Neural cell (in vitro differentiated cells): ENCODE measurements around the gene KLHL15.

ENCODE experiments used
- EZH2 ChIP-seq: fragments of 200-600, 300-800 bp; shearing (Covaris generic), sonication (generic); IDR thresholded peaks from 2 replicates; pipeline ENCODE4 v1.6.1; 2014; ENCODE audit warnings: antibody characterized with exemption, low read length, borderline replicate concordance, mild to moderate bottlenecking; ENCODE audit not compliant: insufficient read depth, poor library complexity, severe bottlenecking
- MXI1 ChIP-seq: fragments of 450-650 bp; conservative IDR thresholded peaks from 2 replicates; pipeline ENCODE4 v1.6.1; 2014; ENCODE audit warnings: antibody characterized with exemption, mild to moderate bottlenecking; ENCODE audit not compliant: poor library complexity, severe bottlenecking
- RAD21 ChIP-seq: fragments of 450-650 bp; conservative IDR thresholded peaks from 2 replicates; pipeline ENCODE4 v1.6.1; 2014; ENCODE audit warnings: antibody characterized with exemption, mild to moderate bottlenecking, moderate library complexity
- TF ChIP-seq, protein P1 (sequence below): fragments of 450-650 bp; IDR thresholded peaks from 2 replicates; pipeline ENCODE4 v1.5.1; 2014; ENCODE audit warnings: antibody characterized with exemption, mild to moderate bottlenecking, moderate library complexity; ENCODE audit not compliant: poor library complexity, severe bottlenecking

DNA sequence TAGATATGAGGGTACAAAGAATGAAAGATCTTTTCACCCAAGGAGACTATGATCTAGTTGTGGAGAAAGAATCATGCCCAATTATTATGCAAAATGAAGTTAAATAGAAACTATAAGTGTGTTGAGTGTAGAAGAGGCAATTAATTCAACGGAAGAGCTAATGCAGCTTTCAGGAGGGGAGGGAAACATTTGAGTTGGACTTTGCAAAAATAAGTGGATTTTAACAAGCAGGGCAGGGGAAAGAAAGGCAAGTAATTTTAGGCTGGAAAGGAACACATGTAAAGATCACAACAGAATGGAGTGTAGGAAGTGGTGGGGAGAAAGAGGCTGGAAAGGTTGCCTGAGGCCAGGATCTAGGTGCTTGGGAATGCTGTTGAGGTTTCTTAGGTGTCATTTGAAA, 44.1 kb downstream of the KLHL15 start:
- TF ChIP-seq EZH2 = no peak
- TF ChIP-seq, protein P1, sequence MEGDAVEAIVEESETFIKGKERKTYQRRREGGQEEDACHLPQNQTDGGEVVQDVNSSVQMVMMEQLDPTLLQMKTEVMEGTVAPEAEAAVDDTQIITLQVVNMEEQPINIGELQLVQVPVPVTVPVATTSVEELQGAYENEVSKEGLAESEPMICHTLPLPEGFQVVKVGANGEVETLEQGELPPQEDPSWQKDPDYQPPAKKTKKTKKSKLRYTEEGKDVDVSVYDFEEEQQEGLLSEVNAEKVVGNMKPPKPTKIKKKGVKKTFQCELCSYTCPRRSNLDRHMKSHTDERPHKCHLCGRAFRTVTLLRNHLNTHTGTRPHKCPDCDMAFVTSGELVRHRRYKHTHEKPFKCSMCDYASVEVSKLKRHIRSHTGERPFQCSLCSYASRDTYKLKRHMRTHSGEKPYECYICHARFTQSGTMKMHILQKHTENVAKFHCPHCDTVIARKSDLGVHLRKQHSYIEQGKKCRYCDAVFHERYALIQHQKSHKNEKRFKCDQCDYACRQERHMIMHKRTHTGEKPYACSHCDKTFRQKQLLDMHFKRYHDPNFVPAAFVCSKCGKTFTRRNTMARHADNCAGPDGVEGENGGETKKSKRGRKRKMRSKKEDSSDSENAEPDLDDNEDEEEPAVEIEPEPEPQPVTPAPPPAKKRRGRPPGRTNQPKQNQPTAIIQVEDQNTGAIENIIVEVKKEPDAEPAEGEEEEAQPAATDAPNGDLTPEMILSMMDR = no peak
- TF ChIP-seq RAD21 = no peak
- no peak for TF ChIP-seq MXI1
